Astrocyte of the spinal cord (primary cell): Measurements from ENCODE around the gene TRAFD1.

Experiments
- DNase-seq: peaks from one replicate; pipeline ENCODE4 v3.0.0; 2011; ENCODE audit warnings: low read depth, low spot score
- H3K4me3 ChIP-seq: 2 replicates; pipeline ENCODE4 v1.5.1; 2011; ENCODE audit warnings: low read depth, mild to moderate bottlenecking, low read length, moderate library complexity
- CTCF ChIP-seq: IDR thresholded peaks from 2 replicates; pipeline ENCODE4 v1.5.1; 2012; ENCODE audit warnings: low read depth, mild to moderate bottlenecking, low read length, inconsistent platforms
- in situ Hi-C: cut with HindIII; loops from 2 replicates; pipeline ENCODE4 v1.10.0; 2017; ENCODE audit warnings: low sequenced_read_pairs

TRAFD1 gene

GRCh38 chr12:112130441-112130998 is 5.2 kb downstream of the TRAFD1 start:
- DNase-seq, result peak; percentile 38
- in situ Hi-C loops, result no loop called here
- TF ChIP-seq CTCF, result no peak
- H3K4me3 ChIP-seq, result no peak overlapping the region

DNA sequence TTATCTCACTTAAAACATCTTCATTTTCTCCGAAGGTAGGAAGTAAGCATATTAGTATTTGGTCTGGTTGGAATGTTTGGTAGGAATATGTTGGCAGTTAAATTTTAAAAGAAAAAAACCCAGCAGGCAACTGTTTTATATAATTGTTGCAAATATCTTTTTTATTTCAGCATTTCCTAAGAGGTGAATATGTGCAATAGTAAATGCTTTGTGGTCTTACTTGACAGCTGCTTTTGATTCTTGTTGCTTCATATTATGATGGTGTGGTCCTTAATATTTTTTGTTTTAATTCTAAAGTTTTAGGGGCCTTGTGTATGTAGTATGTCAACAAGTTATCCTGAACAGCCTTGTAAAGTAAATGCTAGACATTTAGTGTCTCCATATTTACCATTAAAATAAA is 6.3 kb downstream of the TRAFD1 start:
- no peak for DNase-seq
- TF ChIP-seq CTCF, result no peak
- in situ Hi-C loops, result no loop called here
- H3K4me3 ChIP-seq, result no peak overlapping the region

DNA sequence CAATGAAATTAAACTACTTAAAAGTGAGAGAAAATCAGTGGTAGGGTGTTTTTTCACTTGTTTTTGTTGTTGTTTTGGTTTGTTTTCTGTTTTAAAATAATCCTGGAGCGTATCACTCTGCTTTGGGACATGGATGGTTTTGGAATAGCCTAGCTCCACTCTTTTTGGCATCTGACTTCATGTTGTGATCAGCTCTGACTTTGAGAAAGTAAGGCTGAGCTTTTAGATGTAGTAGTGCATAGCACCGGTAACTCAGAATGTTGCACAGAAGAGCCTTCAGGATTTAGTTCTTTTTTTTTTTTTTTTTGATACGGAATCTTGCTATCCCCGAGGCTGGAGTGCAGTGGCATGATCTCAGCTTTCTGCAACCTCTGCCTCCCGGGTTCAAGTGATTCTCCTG is 8.1 kb downstream of the TRAFD1 start:
- no peak for TF ChIP-seq CTCF
- in situ Hi-C loops, result no loop called here

DNA sequence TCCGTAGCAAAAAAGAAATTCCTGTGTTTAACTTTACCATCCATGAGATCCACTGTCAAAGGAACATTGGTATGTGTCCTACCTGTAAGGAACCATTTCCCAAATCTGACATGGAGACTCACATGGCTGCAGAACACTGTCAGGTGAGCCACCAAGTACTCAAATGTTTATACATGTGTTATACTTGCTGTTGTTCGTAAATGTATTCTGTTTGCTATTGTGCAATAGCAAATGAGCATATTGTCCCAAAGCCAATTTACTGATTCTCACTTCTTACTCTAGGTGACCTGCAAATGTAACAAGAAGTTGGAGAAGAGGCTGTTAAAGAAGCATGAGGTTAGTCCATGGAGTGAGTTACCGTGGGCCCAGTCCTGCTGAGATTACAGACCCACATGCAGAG is 9.4 kb downstream of the TRAFD1 start:
- DNase-seq, result no peak
- H3K4me3 ChIP-seq, result no peak overlapping the region
- no peak for TF ChIP-seq CTCF
- in situ Hi-C loops, result no loop called here

More for the DNA sequence above, 8.1 kb downstream of the TRAFD1 start:
- no peak overlapping the region for H3K4me3 ChIP-seq
- no peak for DNase-seq

GRCh38 chr12:112140728-112141127 is 15.4 kb downstream of the TRAFD1 start:
- TF ChIP-seq CTCF, result no peak
- in situ Hi-C loops, result no loop called here
- H3K4me3 ChIP-seq, result no peak overlapping the region
- DNase-seq, result no peak

- DNase-seq, result no peak
- TF ChIP-seq CTCF, result no peak
- in situ Hi-C loops, result no loop called here
- no peak overlapping the region for H3K4me3 ChIP-seq
These were observed 20.8 kb downstream of the TRAFD1 start for GRCh38 chr12:112146123-112146522.
